GM12878 (cell line): ENCODE results near the gene RTP5. TPM values are rescaled to one million over a fixed set of nuclear protein-coding genes. Genes with fewer than 3 reads are reported as not detected.
A peak's percentile ranks its signal among the peaks of the same experiment; 100 is the strongest.

Experiments used
- ATAC-seq: fragments of 200-7000 bp; cut with Tn5 transposase; 3 replicates; pipeline ENCODE4 v1.9.1; 2020; ENCODE audit warnings: mild to moderate bottlenecking, moderate library complexity
- BruUV-seq: library from RNA; stranded (reverse); fragments of 400-500 nt; replicated peaks from 2 replicates; lab custom pipeline; 2021; lab: Mats Ljungman, UMichigan
- CTCF ChIA-PET: fragments of 300-600 bp; sonication (Branson Sonifier 250); formaldehyde crosslinking; extraction: SDS; loops from one replicate; lab custom pipeline; 2021; ENCODE audit warnings: inconsistent platforms; lab: Yijun Ruan, JAX
- POLR2A ChIA-PET: fragments of 350-600 bp; formaldehyde crosslinking; extraction: SDS; loops from one replicate; lab custom pipeline; 2021; ENCODE audit warnings: inconsistent platforms; lab: Charles Lee
- RAD21 ChIA-PET: fragments of 300-600 bp; sonication (Branson Sonifier 250); formaldehyde crosslinking; loops from one replicate; lab custom pipeline; 2023; ENCODE audit warnings: antibody characterized with exemption; ENCODE audit not compliant: unreplicated experiment; lab: Charles Lee
- SMC1A ChIA-PET: fragments of 300-600 bp; sonication (Branson Sonifier 250); formaldehyde crosslinking; loops from one replicate; lab custom pipeline; 2023; ENCODE audit not compliant: unreplicated experiment, uncharacterized antibody; lab: Charles Lee
- DNase-seq: peaks from one replicate; pipeline ENCODE4 v3.0.0-alpha.2; 2011; ENCODE audit warnings: low read depth, low spot score
- FAIRE-seq: peaks from 3 replicates; lab custom pipeline; 2011; peaks lifted over from hg19 to GRCh38; lab: Jason Lieb, UNC
- H2AFZ ChIP-seq: 2 replicates; pipeline ENCODE4 v1.6.0; 2011; ENCODE audit warnings: low read depth, low read length, control low read depth; ENCODE audit not compliant: control insufficient read depth
- H3K27ac ChIP-seq: 2 replicates; pipeline ENCODE4 v1.5.1; 2011; ENCODE audit warnings: control low read depth; ENCODE audit not compliant: control insufficient read depth, insufficient read depth
- H3K27me3 ChIP-seq, 2 experiments: replicated peaks in 1 of 2; 2 replicates each; pipeline versions ENCODE4 v1.6.0 to v1.6.1; 2011; ENCODE audit warnings: low read length in 1 of 2; ENCODE audit not compliant: control insufficient read depth in 2 of 2, insufficient read depth in 2 of 2
- H3K36me3 ChIP-seq, 2 experiments: 2 replicates each; pipeline ENCODE4 v1.5.1; 2011; ENCODE audit warnings: low read length in 1 of 2; ENCODE audit not compliant: control insufficient read depth in 2 of 2, insufficient read depth in 2 of 2
- H3K4me1 ChIP-seq: 2 replicates; pipeline ENCODE4 v1.6.1; 2011; ENCODE audit warnings: mild to moderate bottlenecking, low read length, moderate library complexity, mixed read lengths; ENCODE audit not compliant: control insufficient read depth, insufficient read depth
- H3K4me2 ChIP-seq: 2 replicates; pipeline ENCODE4 v1.6.0; 2011; ENCODE audit warnings: control low read depth; ENCODE audit not compliant: control insufficient read depth, insufficient read depth
- H3K4me3 ChIP-seq: fragments of 200-600 bp; sonication (generic); 2 replicates; pipeline ENCODE4 v1.5.1; 2016
- H3K79me2 ChIP-seq: 2 replicates; pipeline ENCODE4 v1.6.0; 2011; ENCODE audit warnings: low read length; ENCODE audit not compliant: control insufficient read depth, insufficient read depth
- H3K9ac ChIP-seq: 2 replicates; pipeline ENCODE4 v1.8.0; 2011; ENCODE audit warnings: low read length, control low read depth, mixed read lengths; ENCODE audit not compliant: control insufficient read depth, insufficient read depth
- H3K9me3 ChIP-seq: replicated peaks from 3 replicates; pipeline ENCODE4 v1.5.1; 2011; ENCODE audit warnings: mild to moderate bottlenecking, low read length; ENCODE audit not compliant: control insufficient read depth, insufficient read depth
- H4K20me1 ChIP-seq: 2 replicates; pipeline ENCODE4 v1.6.0; 2011; ENCODE audit not compliant: control insufficient read depth, insufficient read depth
- CUX1 ChIP-seq: IDR thresholded peaks from 2 replicates; pipeline ENCODE4 v1.6.1; 2012; ENCODE audit warnings: improper control_type of control experiment, low read depth, low read length; ENCODE audit not compliant: insufficient replicate concordance
- FOXM1 ChIP-seq: IDR thresholded peaks from 2 replicates; pipeline ENCODE4 v1.6.1; 2012; ENCODE audit warnings: low read depth, mild to moderate bottlenecking, inconsistent platforms, low read length, moderate library complexity
- LARP7 ChIP-seq: fragments of 450-650 bp; IDR thresholded peaks from 2 replicates; pipeline ENCODE4 v1.6.1; 2017; ENCODE audit warnings: mild to moderate bottlenecking
- MEF2B ChIP-seq: fragments of 450-650 bp; IDR thresholded peaks from 2 replicates; pipeline ENCODE4 v1.6.1; 2018; ENCODE audit warnings: mild to moderate bottlenecking, moderate library complexity; ENCODE audit not compliant: partially characterized antibody, poor library complexity, severe bottlenecking
- MYC ChIP-seq: IDR thresholded peaks from 2 replicates; pipeline ENCODE4 v1.6.1; 2011; ENCODE audit warnings: mild to moderate bottlenecking, low read length, moderate library complexity, inconsistent platforms; ENCODE audit not compliant: insufficient read depth, insufficient replicate concordance, insufficient read length, severe bottlenecking
- PML ChIP-seq: IDR thresholded peaks from 2 replicates; pipeline ENCODE4 v1.6.1; 2012; ENCODE audit warnings: low read length, inconsistent platforms
- RAD21 ChIP-seq: IDR thresholded peaks from 2 replicates; pipeline ENCODE4 v1.6.1; 2011; ENCODE audit warnings: mild to moderate bottlenecking, low read depth, low read length, moderate library complexity; ENCODE audit not compliant: insufficient read depth
- TBL1XR1 ChIP-seq: IDR thresholded peaks from 2 replicates; pipeline ENCODE4 v1.6.1; 2012; ENCODE audit warnings: low read depth, low read length, improper control_type of control experiment
- USF2 ChIP-seq: IDR thresholded peaks from 2 replicates; pipeline ENCODE4 v1.6.1; 2011; ENCODE audit warnings: low read depth, low read length, improper control_type of control experiment, borderline replicate concordance
- WGBS: methylation state at CpG from one replicate; pipeline ENCODE4 v1.1.6; 2016; ENCODE audit warnings: low lambda C conversion rate; ENCODE audit not compliant: insufficient replicate concordance, insufficient coverage; ENCODE audit errors: missing lambda C conversion rate; 5-methylcytosine and 5-hydroxymethylcytosine counted together
- in situ Hi-C: fragments of 300-500 bp; cut with MboI; formaldehyde crosslinking; loops from 9 replicates; pipeline ENCODE4 v1.14.3; 2018; ENCODE audit warnings: mixed read lengths
- intact Hi-C: fragments of 100-400 bp; cut with micrococcal nuclease; formaldehyde crosslinking; loops from one replicate; pipeline ENCODE4 v1.14.2; 2022; ENCODE audit not compliant: unreplicated experiment
- polyA plus RNA-seq, 11 experiments: library from polyadenylated mRNA; depleted of rRNA in 4 of 11; unstranded in 6 of 11; stranded (reverse) in 5 of 11; fragments of >200 nt; fragmentation: Nextera tagmentation in 4 of 11; fragmentation: Illumina TruSeq in 1 of 11; extraction: Ambion mirVana in 4 of 11; extraction: Trizol in 1 of 11; gene quantifications; 1 replicate in 1 of 11; 2 replicates in 10 of 11; pipeline versions ENCODE4 v1.2.1 to v1.2.3, GENCODE V29; 2011 to 2016; ENCODE audit warnings: inconsistent platforms in 2 of 11, missing spikeins in 2 of 11, low read depth in 1 of 11
- total RNA-seq, 4 experiments: library from RNA; depleted of rRNA in 3 of 4; stranded (reverse); fragments of >200 nt in 3 of 4; fragmentation: Illumina TruSeq in 1 of 4; extraction: Trizol in 1 of 4; gene quantifications; 2 replicates each; pipeline versions ENCODE4 v1.2.1 to v1.2.3, GENCODE V29; 2013 to 2021
- TF ChIP-seq, protein P1 (sequence below): fragments of 450-650 bp; IDR thresholded peaks from 2 replicates; pipeline ENCODE4 v1.6.1; 2018; ENCODE audit warnings: borderline replicate concordance, mild to moderate bottlenecking; ENCODE audit not compliant: partially characterized antibody

Gene RTP5
- total and polyA plus RNA-seq, 10 of the 15 experiments (the other 5 are each of a cell fraction or from before 2014, with no cell fraction given) = 0.05 TPM; not detected in 9

DNA sequence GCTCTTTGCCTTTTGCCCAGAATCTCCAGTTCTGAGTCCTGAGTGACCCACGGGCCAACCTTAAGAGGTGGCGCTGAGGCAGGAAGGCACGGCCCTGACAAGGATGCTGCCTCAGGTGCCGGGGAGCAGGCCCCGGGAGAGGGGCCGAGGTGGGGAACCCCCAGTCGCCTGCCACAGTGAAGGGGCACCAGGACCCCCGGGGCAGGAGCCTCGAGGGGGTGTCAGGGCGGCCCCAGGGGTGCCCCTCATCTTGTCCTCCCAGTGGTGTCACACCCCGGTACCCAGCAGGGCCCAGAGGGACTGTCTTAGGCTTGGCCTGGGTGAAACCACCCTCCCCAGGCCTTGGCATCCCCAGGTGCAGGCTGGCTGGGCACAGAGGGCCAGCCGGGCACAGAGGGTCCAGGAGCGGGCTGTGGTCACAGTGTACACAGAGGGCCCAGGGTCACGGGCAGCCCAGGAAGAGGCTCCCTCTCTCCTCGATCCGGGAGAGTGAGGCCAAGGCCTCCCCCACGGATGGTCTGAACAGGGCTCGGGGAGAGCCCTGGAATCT, 11.9 kb upstream of the RTP5 start:
- no peaks in the 10 kb centered on the region for H4K20me1 ChIP-seq
- ChIA-PET SMC1A (interaction anchor here (0.9 kb wide), 1 partner anchor 13 kb away, joined by 5 read pairs; no protein-coding TSS in a partner anchor), POLR2A (interaction anchor here (1.0 to 3.5 kb wide), 3 partner anchors 11 to 156 kb away, joined by 4 to 26 read pairs (median 5); partner anchors contain the start of genes ING5 and RTP5), RAD21 (no interaction called here), CTCF (interaction anchor here (1.9 kb wide), 1 partner anchor 20 kb away, joined by 7 read pairs; no protein-coding TSS in a partner anchor)
- peak overlapping the region; percentile 56 for H3K4me3 ChIP-seq
- peaks cover 25% of the 10 kb centered on the region for H3K4me1 ChIP-seq
- DNase-seq (no peak), ATAC-seq (no peak), FAIRE-seq (no peak)
- no peaks in the 10 kb centered on the region for H3K36me3 ChIP-seq
- no peak overlapping the region for H2AFZ ChIP-seq
- no peak overlapping the region for H3K27ac ChIP-seq
- peaks cover 7% of the 10 kb centered on the region for H3K79me2 ChIP-seq
- H3K27me3 ChIP-seq = no peaks in the 10 kb centered on the region
- peak overlapping the region; percentile 77 for H3K9ac ChIP-seq
- no TSS peak for BruUV-seq
- no peaks in the 10 kb centered on the region for H3K9me3 ChIP-seq
- WGBS = 33% methylated on average over 18 of the region's 18 CpGs
- H3K4me2 ChIP-seq = peak overlapping the region; percentile 97
- intact Hi-C loops (no loop called here), in situ Hi-C loops (no loop called here)
- no peak for TF ChIP-seq TBL1XR1
- no peak for TF ChIP-seq LARP7
- TF ChIP-seq RAD21 = no peak
- TF ChIP-seq CUX1 = no peak
- TF ChIP-seq, protein P1, sequence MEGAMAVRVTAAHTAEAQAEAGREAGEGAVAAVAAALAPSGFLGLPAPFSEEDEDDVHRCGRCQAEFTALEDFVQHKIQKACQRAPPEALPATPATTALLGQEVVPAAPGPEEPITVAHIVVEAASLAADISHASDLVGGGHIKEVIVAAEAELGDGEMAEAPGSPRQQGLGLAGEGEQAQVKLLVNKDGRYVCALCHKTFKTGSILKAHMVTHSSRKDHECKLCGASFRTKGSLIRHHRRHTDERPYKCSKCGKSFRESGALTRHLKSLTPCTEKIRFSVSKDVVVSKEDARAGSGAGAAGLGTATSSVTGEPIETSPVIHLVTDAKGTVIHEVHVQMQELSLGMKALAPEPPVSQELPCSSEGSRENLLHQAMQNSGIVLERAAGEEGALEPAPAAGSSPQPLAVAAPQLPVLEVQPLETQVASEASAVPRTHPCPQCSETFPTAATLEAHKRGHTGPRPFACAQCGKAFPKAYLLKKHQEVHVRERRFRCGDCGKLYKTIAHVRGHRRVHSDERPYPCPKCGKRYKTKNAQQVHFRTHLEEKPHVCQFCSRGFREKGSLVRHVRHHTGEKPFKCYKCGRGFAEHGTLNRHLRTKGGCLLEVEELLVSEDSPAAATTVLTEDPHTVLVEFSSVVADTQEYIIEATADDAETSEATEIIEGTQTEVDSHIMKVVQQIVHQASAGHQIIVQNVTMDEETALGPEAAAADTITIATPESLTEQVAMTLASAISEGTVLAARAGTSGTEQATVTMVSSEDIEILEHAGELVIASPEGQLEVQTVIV = no peak
- TF ChIP-seq MYC = no peak
- no peak for TF ChIP-seq FOXM1
- TF ChIP-seq MEF2B = no peak
- no peak for TF ChIP-seq PML
- no peak for TF ChIP-seq USF2
